PC-3 (cell line): ENCODE results near the gene MIS18A.
"Not testable (repeated sequence)": the region's sequence is repeated elsewhere in the genome, so short reads cannot be mapped to it uniquely, and the experiment has no call there.

Source experiments
- EZH2 ChIP-seq: fragments of 300-600 bp; sonication (generic); IDR thresholded peaks from one replicate; pipeline ENCODE4 v1.6.1; 2017; ENCODE audit warnings: antibody characterized with exemption, mild to moderate bottlenecking, low read length; ENCODE audit not compliant: unreplicated experiment
- TF ChIP-seq, protein P1 (sequence below): fragments of 300-600 bp; sonication (generic); conservative IDR thresholded peaks from 2 replicates; pipeline ENCODE4 v1.5.1; 2017; ENCODE audit warnings: antibody characterized with exemption, low read depth, mild to moderate bottlenecking, low read length

DNA sequence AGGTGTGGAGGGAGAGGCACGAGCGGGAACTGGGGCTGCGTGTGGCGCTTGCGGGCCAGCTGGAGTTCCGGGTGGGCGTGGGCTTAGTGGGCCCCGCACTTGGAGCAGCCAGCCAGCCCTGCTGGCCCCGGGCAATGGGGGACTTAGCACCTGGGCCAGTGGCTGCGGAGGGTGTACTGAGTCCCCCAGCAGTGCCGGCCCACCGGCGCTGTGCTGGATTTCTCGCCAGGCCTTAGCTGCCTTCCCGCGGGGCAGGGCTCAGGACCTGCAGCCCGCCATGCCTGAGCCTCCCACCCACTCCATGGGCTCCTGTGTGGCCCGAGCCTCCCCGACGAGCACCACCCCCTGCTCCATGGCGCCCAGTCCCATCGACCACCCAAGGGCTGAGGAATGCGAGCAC is 13.5 kb downstream of the MIS18A start:
- TF ChIP-seq, protein P1, sequence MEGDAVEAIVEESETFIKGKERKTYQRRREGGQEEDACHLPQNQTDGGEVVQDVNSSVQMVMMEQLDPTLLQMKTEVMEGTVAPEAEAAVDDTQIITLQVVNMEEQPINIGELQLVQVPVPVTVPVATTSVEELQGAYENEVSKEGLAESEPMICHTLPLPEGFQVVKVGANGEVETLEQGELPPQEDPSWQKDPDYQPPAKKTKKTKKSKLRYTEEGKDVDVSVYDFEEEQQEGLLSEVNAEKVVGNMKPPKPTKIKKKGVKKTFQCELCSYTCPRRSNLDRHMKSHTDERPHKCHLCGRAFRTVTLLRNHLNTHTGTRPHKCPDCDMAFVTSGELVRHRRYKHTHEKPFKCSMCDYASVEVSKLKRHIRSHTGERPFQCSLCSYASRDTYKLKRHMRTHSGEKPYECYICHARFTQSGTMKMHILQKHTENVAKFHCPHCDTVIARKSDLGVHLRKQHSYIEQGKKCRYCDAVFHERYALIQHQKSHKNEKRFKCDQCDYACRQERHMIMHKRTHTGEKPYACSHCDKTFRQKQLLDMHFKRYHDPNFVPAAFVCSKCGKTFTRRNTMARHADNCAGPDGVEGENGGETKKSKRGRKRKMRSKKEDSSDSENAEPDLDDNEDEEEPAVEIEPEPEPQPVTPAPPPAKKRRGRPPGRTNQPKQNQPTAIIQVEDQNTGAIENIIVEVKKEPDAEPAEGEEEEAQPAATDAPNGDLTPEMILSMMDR, result not testable (repeated sequence)
- not testable (repeated sequence) for TF ChIP-seq EZH2
